GM18519 (cell line): ENCODE measurements around the gene ZNF207.
"Not testable (repeated sequence)": the region's sequence is repeated elsewhere in the genome, so short reads cannot be mapped to it uniquely, and the experiment has no call there.

ENCODE experiments used
- ATAC-seq: cut with Tn5 transposase; IDR thresholded peaks from one replicate; pipeline ENCODE4 v1.9.1; 2021; ENCODE audit warnings: mild to moderate bottlenecking, moderate library complexity; ENCODE audit not compliant: unreplicated experiment, low FRiP score

The ZNF207 gene

DNA sequence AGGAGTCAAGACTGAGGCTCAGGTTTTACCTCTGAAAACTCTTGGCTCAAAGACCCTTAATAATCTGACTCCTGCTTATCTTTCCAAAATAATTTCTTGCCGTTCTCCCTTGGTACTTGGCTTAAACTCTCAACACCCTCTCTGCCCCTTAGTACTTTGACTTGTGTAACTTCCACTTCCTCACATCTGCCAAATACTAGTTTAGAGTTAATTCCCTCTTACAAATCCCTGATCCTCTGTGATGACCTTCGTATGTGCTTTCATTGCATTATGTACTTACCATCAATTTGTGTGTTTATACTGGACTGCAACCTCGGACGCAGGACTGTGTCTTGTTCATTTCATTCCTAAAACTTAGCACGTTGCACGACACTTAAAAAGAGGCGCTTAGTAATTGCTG is 35.2 kb downstream of the ZNF207 start:
- ATAC-seq = no peak

DNA sequence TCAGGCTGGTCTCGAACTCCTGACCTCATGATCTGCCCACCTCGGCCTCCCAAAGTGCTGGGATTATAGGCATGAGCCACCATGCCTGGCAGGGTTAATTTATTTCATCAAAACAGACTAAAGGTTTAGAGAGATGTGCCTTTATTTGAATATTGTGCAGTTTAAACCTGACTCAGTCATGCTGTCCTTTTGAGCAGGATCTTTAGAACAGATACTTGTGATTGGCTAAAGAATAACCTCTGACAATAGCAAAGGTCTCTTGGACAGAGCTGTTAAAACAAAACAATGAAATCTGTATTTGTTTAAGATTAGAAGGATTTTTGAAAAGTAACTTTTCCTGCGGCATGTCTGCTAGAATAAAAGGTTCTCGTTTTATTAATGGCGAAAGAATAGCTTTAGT is 36.0 kb downstream of the ZNF207 start:
- no peak for ATAC-seq

DNA sequence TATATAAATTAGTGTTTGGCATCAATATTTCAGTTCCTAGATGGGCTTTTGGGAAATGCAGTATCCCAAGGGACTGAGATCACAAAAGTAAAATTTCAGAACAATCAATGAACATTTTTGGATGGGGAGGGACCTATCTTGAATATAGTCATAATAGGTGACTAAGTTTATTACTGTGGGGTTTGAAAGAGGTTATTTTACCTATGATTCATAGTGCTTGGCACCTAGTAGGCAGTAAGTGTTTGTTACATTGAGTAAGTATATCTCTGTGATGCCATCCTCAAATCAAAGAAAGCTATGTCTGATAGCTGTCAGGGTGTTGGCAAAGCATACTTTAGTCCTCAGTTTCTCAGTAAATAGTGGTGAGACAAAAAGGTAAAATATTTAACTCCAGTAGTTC is 36.9 kb downstream of the ZNF207 start:
- no peak for ATAC-seq

DNA sequence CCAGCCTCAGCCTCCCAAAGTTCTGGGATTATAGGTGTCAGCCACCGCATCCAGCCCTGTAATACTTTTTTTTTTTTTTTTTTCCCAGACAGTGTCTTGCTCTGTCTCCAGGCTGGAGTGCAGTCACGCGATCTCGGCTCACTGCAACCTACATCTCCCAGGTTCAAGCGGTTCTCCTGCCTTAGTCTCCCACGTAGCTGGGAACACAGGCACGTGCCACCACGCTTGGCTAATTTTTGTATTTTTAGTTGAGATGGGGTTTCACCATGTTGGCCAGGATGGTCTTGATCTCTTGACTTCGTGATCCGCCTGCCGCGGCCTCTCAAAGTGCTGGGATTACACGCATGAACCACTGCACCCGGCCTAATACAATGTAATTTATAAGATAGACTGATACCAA is 38.2 kb downstream of the ZNF207 start:
- not testable (repeated sequence) for ATAC-seq

DNA sequence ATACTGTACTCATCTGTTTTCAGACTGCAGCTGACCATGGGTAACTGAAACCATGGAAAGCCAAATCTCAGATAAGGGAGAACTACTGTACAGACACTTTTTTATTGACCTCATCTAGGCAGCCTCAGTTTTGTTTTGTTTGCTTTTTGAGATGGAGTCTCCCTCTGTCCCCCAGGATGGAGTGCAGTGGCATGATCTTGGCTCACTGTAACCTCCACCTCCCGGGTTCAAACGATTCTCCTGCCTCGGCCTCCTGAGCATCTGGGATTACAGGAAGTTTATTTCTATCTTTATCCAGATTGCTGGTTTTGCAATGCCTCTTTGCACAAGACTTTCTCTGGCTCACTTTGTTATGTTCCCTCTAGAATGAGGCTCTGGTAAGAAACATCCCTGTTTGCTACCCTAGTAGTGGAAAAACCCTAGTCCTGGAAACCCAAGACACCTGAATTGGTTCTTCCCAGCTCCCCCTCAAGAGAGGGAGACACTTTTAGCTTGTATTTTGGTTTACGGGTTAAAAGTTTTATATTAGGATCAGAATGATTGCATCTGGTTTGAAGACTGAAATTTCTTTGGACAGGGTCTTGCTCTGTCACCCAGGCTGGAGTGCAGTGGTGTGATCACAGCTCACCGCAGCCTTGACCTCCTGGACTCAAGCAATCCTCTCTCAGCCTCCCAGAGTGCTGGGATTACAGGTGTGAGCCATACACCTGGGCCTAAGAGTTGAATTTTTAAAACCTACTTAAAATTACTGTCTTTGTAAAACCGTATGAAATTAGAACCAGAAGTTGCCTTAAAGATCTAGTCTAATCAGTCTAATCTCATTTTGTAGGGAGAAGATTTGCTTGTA is 38.9 kb downstream of the ZNF207 start:
- no peak for ATAC-seq

DNA sequence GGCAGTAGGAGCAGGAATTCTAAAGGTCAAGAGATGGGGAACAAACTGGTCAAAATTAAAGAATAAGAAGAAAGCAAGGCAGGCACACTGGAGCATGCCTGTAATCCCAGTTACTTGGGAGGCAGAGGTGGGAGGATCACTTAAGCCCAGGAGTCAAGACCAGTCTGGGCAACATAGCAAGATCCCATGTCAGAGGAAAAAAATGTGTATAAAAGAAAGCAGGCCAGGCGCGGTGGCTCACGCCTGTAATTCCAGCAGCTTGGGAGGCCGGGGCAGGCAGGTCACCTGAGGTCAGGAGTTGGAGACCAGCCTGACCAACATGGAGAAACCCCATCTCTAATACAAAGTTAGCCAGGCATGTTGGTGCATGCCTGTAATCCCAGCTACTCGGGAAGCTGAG is 43.9 kb downstream of the ZNF207 start:
- no peak for ATAC-seq

DNA sequence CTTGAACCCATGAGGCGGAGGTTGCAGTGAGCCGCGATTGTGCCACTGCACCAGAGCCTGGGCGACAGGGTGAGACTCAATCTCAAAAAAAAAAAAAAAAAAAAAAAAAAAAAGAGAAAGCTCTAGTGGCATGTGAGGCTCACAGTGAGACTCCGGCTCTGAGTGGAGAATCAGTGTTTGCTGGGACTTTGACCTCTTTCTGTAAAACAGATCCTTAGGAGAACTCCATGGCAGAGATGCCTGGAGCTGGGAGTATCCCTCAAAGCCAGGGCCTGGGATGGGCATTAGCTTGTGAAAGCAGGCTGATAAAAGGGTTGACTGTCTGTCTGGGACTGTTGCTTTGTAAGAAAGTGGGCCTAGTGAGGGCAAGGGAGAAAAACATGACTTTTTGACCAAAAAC is 46.4 kb downstream of the ZNF207 start:
- no peak for ATAC-seq

DNA sequence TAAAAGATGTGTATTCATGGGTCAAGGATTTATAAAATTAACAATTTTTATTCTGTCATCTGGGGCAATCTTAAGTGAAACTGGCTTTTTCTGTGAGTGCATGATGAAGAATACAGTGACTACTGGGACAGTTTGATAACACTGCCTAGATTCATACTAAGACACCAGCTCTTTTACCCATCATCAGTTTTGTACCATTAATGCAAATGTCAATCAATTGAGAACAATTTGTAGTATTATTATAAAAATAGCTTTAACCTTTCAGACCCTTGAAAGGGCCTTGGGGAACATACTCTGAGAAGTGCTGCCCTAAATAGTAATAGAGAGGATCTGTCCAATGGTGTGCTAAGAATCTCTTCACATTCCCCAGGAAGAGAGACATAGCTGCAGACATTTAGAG is 49.0 kb downstream of the ZNF207 start:
- ATAC-seq = no peak

DNA sequence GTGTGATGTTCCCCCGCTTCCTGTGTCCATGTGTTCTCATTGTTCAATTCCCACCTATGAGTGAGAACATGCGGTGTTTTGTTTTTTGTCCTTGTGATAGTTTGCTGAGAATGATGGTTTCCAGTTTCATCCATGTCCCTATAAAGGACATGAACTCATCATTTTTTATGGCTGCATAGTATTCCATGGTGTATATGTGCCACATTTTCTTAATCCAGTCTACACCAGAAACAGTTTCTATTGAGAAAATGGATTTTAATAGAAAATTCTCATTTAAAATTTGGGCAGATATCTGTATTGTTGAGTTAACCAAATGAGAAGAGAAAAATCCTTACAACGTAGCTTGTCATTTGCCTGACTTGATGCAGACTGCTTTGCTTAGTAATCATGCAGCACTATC is 60.1 kb downstream of the ZNF207 start:
- not testable (repeated sequence) for ATAC-seq

DNA sequence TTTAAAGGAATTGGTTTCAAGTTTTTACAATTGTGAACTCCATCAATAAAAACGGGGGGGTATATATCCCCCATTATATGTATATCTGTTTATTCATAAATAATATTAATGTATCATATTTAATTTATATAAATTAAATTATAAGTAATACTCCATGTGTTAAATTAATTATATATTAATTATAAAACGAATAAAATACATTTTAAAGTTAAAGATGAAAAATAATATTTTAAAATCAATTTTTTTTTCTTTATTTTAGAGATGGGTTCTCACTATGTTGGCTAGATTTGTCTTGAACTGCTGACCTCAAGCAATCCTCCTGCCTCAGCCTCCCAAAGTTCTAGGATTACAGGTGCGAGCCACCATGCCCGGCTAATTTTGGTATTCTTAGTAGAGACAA is 76.9 kb downstream of the ZNF207 start:
- ATAC-seq = no peak

DNA sequence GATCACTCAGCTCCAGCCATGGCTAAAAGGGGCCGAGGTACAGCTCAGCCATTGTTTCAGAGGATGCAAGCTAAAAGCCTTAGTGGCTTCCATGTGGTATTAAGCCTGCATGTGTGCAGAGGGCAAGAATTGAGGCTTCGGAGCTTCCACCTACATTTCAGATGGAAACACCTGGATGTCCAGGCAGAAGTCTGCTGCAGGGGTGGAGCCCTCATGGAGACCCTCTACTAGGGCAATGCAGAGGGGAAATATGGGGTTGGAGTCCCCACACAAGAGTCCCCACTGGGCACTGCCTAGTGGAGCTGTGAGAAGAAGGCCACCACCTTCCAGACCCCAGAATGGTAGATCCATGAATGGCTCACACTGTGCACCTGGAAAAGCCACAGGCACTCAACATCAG is 79.6 kb downstream of the ZNF207 start:
- no peak for ATAC-seq
